Hepatic stellate cell (primary cell): Measurements from ENCODE around the gene SLC32A1.

Experiments
- DNase-seq: peaks from one replicate; pipeline ENCODE4 v3.0.0; 2011; ENCODE audit warnings: low spot score

Gene SLC32A1

GRCh38 chr20:38725148-38725901 is 1.0 kb downstream of the SLC32A1 start:
- no peak for DNase-seq

- DNase-seq, result peak; percentile 53
Measured at GRCh38 chr20:38725931-38726803, 1.9 kb downstream of the SLC32A1 start.

GRCh38 chr20:38726804-38727606 is 2.7 kb downstream of the SLC32A1 start:
- no peak for DNase-seq

- DNase-seq, result no peak
Measured at GRCh38 chr20:38727607-38728190, 3.4 kb downstream of the SLC32A1 start.

GRCh38 chr20:38728191-38728781 is 4.0 kb downstream of the SLC32A1 start:
- no peak for DNase-seq

- no peak for DNase-seq
Measured at GRCh38 chr20:38728911-38729642, 4.8 kb downstream of the SLC32A1 start.

GRCh38 chr20:38729767-38730166 is 5.5 kb downstream of the SLC32A1 start:
- no peak for DNase-seq

- DNase-seq, result no peak
Measured at GRCh38 chr20:38730167-38730988, 6.1 kb downstream of the SLC32A1 start.

GRCh38 chr20:38730989-38731737 is 6.9 kb downstream of the SLC32A1 start:
- peak; percentile 77 for DNase-seq

- no peak for DNase-seq
Measured at GRCh38 chr20:38731738-38732113, 7.4 kb downstream of the SLC32A1 start.

GRCh38 chr20:38732981-38733380 is 8.7 kb downstream of the SLC32A1 start:
- no peak for DNase-seq

GRCh38 chr20:38735172-38735571 is 10.9 kb downstream of the SLC32A1 start:
- no peak for DNase-seq

GRCh38 chr20:38737887-38738286 is 13.6 kb downstream of the SLC32A1 start:
- DNase-seq, result no peak

- DNase-seq, result no peak
Measured at GRCh38 chr20:38745757-38746156, 21.5 kb downstream of the SLC32A1 start.

- DNase-seq, result no peak
Measured at GRCh38 chr20:38747495-38748096, 23.3 kb downstream of the SLC32A1 start.

- peak; percentile 92 for DNase-seq
Measured at GRCh38 chr20:38748097-38748860, 24.0 kb downstream of the SLC32A1 start, which contains the start of gene ACTR5. Gene ACTR5, plus strand, starts transcription at chr20:38748460. Its CDS starts 19 bp downstream, at chr20:38748479.

GRCh38 chr20:38748861-38749149 is 24.5 kb downstream of the SLC32A1 start:
- no peak for DNase-seq

GRCh38 chr20:38751360-38751976 is 27.2 kb downstream of the SLC32A1 start:
- no peak for DNase-seq
